ENCODE results near the gene DAB2IP. TPM values are rescaled to one million over a fixed set of nuclear protein-coding genes. Genes with fewer than 3 reads are reported as not detected.

Gene DAB2IP
- total RNA-seq, 2 donors from 2014 or later = 38.0 to 47.0 TPM

- Histone ChIP-seq H3K27me3 (no peaks in the 10 kb centered on the region), H3K9me3 (no peaks in the 10 kb centered on the region), H3K27ac (no peak overlapping the region), H3K36me3 (no peaks in the 10 kb centered on the region), H3K4me3 (no peak overlapping the region), H3K4me1 (peaks cover 0 to 49% of the 10 kb centered on the region in 2 donors)
- no peak for TF ChIP-seq CTCF (IDR thresholded peaks at IDR 0.05)
- DNase-seq (ENCODE audit: low spot score) = no peak
These were observed 58.4 kb downstream of the DAB2IP start for GRCh38 chr9:121709798-121710197.

- DNase-seq (ENCODE audit: low spot score) = no peak
- Histone ChIP-seq H3K4me1 (peaks cover 0 to 60% of the 10 kb centered on the region in 2 donors), H3K27ac (no peak overlapping the region), H3K36me3 (no peaks in the 10 kb centered on the region), H3K27me3 (no peaks in the 10 kb centered on the region), H3K9me3 (no peaks in the 10 kb centered on the region), H3K4me3 (no peak overlapping the region)
- no peak for TF ChIP-seq CTCF (IDR thresholded peaks at IDR 0.05)
These were observed 59.8 kb downstream of the DAB2IP start for GRCh38 chr9:121711281-121711680.

- peaks cover 0 to 62% of the 10 kb centered on the region in 2 donors for H3K4me1 ChIP-seq
- no peaks in the 10 kb centered on the region for H3K27me3 ChIP-seq
- no peaks in the 10 kb centered on the region for H3K36me3 ChIP-seq
- H3K27ac ChIP-seq = no peak overlapping the region
- no peak overlapping the region for H3K4me3 ChIP-seq
- no peaks in the 10 kb centered on the region for H3K9me3 ChIP-seq
- DNase-seq (ENCODE audit: low spot score) = no peak
- no peak for TF ChIP-seq CTCF (IDR thresholded peaks at IDR 0.05)
These were observed 60.4 kb downstream of the DAB2IP start for GRCh38 chr9:121711797-121712196.

DNA sequence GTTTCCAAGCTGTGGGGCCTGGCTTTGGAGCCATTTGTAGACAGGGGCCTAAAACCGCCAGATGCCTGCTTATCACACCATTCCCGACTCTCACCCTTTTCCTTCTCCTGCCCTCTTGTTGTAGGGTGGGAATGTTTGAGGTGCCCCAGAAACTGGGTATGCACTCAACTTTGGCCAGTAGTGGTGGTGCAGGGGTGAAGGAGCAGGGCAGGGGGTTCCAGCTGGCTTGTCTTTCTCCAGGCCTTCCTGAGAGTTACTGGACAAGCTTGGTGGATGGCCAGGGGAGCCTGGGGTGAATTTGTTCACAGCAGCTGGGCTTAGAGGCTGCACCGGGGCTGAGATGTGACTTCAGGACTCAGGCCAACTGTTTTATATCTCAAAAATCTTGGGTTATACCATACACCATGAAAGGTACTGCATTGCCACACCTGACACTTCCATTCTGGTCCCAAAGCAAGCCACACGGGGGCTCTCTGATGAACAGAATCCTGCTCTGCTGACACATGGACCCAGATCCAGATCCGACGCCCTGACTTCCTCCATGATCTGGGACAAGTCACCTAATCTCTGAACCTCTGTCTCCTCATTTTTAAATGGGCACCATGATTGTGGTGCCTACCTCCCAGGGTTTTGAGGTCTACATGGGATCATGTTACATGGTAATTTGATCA lies 62.1 kb downstream of the DAB2IP start:
- Histone ChIP-seq H3K4me3 (no peak overlapping the region), H3K4me1 (peaks cover 0 to 77% of the 10 kb centered on the region in 2 donors)
- TF ChIP-seq CTCF (IDR thresholded peaks at IDR 0.05) = no peak

DNA sequence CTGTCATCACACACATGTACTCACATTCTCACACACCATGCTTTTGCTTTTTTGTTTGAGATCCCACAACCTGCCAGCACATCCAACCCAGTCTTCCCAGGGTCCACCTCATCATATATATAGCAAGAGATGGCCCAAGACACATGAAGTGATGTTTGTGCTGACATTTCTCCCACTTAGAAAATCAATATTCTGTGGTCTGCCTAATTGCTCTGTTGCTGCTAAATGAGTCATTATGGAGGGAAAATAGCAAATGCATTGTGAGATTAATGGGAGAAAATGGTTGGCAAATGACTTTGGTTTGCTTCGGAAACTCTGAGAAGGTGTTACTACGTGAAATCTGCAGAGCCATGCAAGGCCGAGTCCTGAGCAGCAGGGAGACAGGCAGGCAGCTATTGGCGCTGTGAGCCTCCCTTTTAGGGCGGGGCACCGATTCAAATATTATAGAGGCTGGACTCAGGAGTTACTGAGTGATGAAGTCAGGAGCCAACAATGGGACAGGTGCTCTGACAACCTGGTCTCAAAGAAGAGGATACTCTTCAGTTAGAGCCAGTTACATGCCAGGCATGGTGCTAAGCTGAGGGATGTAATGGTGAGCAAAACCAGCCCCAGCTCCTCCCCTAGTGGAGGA lies 62.8 kb downstream of the DAB2IP start:
- no peak for TF ChIP-seq CTCF (IDR thresholded peaks at IDR 0.05)
- no peak overlapping the region for H3K27ac ChIP-seq
- H3K4me1 ChIP-seq = peaks cover 0 to 84% of the 10 kb centered on the region in 2 donors
- H3K9me3 ChIP-seq = no peaks in the 10 kb centered on the region
- no peaks in the 10 kb centered on the region for H3K27me3 ChIP-seq
- DNase-seq (ENCODE audit: low spot score) = no peak
- no peaks in the 10 kb centered on the region for H3K36me3 ChIP-seq
- no peak overlapping the region for H3K4me3 ChIP-seq

More for the DNA sequence above, 62.1 kb downstream of the DAB2IP start:
- no peaks in the 10 kb centered on the region for H3K27me3 ChIP-seq
- no peak for DNase-seq (ENCODE audit: low spot score)
- H3K36me3 ChIP-seq = no peaks in the 10 kb centered on the region
- no peaks in the 10 kb centered on the region for H3K9me3 ChIP-seq
- no peak overlapping the region for H3K27ac ChIP-seq

Data from right atrium auricular region (tissue), 2 donors.